Trophoblast cell (in vitro differentiated cells and primary cell): ENCODE results near the gene IPO11.
A peak's percentile ranks its signal among the peaks of the same experiment; 100 is the strongest.

ENCODE experiments used
- DNase-seq, 2 donors: peaks; one replicate each; pipeline ENCODE4 v3.0.0-alpha.2; 2016
- H2AFZ ChIP-seq: 2 replicates; pipeline ENCODE4 v1.6.1; 2013; ENCODE audit warnings: low read length, moderate library complexity, mild to moderate bottlenecking; ENCODE audit not compliant: insufficient read depth, poor library complexity
- H2AK5ac ChIP-seq: 2 replicates; pipeline ENCODE4 v1.6.1; 2013; ENCODE audit warnings: mild to moderate bottlenecking, low read length
- H2BK120ac ChIP-seq: 2 replicates; pipeline ENCODE4 v1.6.1; 2013; ENCODE audit warnings: low read length, mild to moderate bottlenecking, moderate library complexity; ENCODE audit not compliant: insufficient read depth, poor library complexity
- H2BK12ac ChIP-seq: 2 replicates; pipeline ENCODE4 v1.6.1; 2013; ENCODE audit warnings: mild to moderate bottlenecking, low read length, moderate library complexity
- H2BK5ac ChIP-seq: 2 replicates; pipeline ENCODE4 v1.6.1; 2013; ENCODE audit warnings: low read length, low read depth, moderate library complexity, mild to moderate bottlenecking; ENCODE audit not compliant: poor library complexity
- H3K14ac ChIP-seq: 2 replicates; pipeline ENCODE4 v1.6.1; 2013; ENCODE audit warnings: mild to moderate bottlenecking, low read length
- H3K18ac ChIP-seq: 2 replicates; pipeline ENCODE4 v1.6.1; 2013; ENCODE audit warnings: mild to moderate bottlenecking, low read length
- H3K23ac ChIP-seq: 2 replicates; pipeline ENCODE4 v1.6.1; 2013; ENCODE audit warnings: low read length
- H3K27ac ChIP-seq: 2 replicates; pipeline ENCODE4 v1.5.1; 2013; ENCODE audit warnings: low read depth, mild to moderate bottlenecking, inconsistent platforms, low read length, moderate library complexity
- H3K27me3 ChIP-seq: 2 replicates; pipeline ENCODE4 v1.6.1; 2013; ENCODE audit warnings: inconsistent platforms, mild to moderate bottlenecking, low read length, moderate library complexity; ENCODE audit not compliant: insufficient read depth
- H3K36me3 ChIP-seq, 2 experiments: 1 replicate in 1 of 2; 2 replicates in 1 of 2; pipeline ENCODE4 v1.6.1; 2013; ENCODE audit warnings: low read length in 2 of 2, mild to moderate bottlenecking in 2 of 2, moderate library complexity in 1 of 2; ENCODE audit not compliant: insufficient read depth in 2 of 2, control insufficient read depth in 1 of 2
- H3K4ac ChIP-seq: 2 replicates; pipeline ENCODE4 v1.6.1; 2013; ENCODE audit warnings: low read depth, mild to moderate bottlenecking, low read length, moderate library complexity
- H3K4me1 ChIP-seq, 2 experiments: 1 replicate in 1 of 2; 2 replicates in 1 of 2; pipeline ENCODE4 v1.6.1; 2013; ENCODE audit warnings: low read length in 2 of 2, mild to moderate bottlenecking in 2 of 2, moderate library complexity in 1 of 2; ENCODE audit not compliant: insufficient read depth in 2 of 2, control insufficient read depth in 1 of 2
- H3K4me2 ChIP-seq: 2 replicates; pipeline ENCODE4 v1.6.1; 2013; ENCODE audit warnings: inconsistent platforms, mild to moderate bottlenecking, low read length, moderate library complexity
- H3K4me3 ChIP-seq: 2 replicates; pipeline ENCODE4 v1.5.1; 2013; ENCODE audit warnings: mild to moderate bottlenecking, low read depth, low read length, inconsistent platforms
- H3K79me1 ChIP-seq: one replicate; pipeline ENCODE4 v1.6.1; 2013; ENCODE audit warnings: low read length
- H3K79me2 ChIP-seq: 2 replicates; pipeline ENCODE4 v1.6.1; 2013; ENCODE audit warnings: low read length, mild to moderate bottlenecking; ENCODE audit not compliant: control insufficient read depth, insufficient read depth, poor library complexity
- H3K9ac ChIP-seq: 2 replicates; pipeline ENCODE4 v1.6.1; 2013; ENCODE audit warnings: mild to moderate bottlenecking, low read length
- H3K9me3 ChIP-seq: 2 replicates; pipeline ENCODE4 v1.6.1; 2013; ENCODE audit warnings: low read depth, mild to moderate bottlenecking, control low read depth, inconsistent platforms, low read length; ENCODE audit not compliant: insufficient read depth
- H4K12ac ChIP-seq: 2 replicates; pipeline ENCODE4 v1.6.1; 2013; ENCODE audit warnings: low read depth, mild to moderate bottlenecking, low read length, moderate library complexity
- H4K8ac ChIP-seq: 2 replicates; pipeline ENCODE4 v1.6.1; 2013; ENCODE audit warnings: low read depth, mild to moderate bottlenecking, low read length, moderate library complexity
- H4K91ac ChIP-seq: one replicate; pipeline ENCODE4 v1.6.1; 2013; ENCODE audit warnings: low read depth, mild to moderate bottlenecking, low read length, moderate library complexity
- WGBS: extraction: QIAGEN DNeasy Blood & Tissue Kit; methylation state at CpG from one replicate; pipeline ENCODE4 v1.1.7; 2013; ENCODE audit warnings: missing lambda C conversion rate; ENCODE audit not compliant: insufficient read length, insufficient coverage; ENCODE audit errors: extremely low coverage; 5-methylcytosine and 5-hydroxymethylcytosine counted together

IPO11 gene

GRCh38 chr5:62603934-62604333, 191.4 kb downstream of the IPO11 start:
- H3K4ac ChIP-seq, result no peak overlapping the region
- no peak overlapping the region for H2AFZ ChIP-seq
- H3K4me3 ChIP-seq, result no peak overlapping the region
- H2AK5ac ChIP-seq, result no peak overlapping the region
- H3K27ac ChIP-seq, result no peak overlapping the region
- no peak overlapping the region for H3K4me2 ChIP-seq
- H2BK5ac ChIP-seq, result no peak overlapping the region
- WGBS, result no CpG with 5 or more reads among the region's 5 CpGs
- no peak overlapping the region for H2BK12ac ChIP-seq
- H3K79me1 ChIP-seq, result no peaks in the 10 kb centered on the region
- H3K9me3 ChIP-seq, result no peaks in the 10 kb centered on the region
- no peak overlapping the region for H4K8ac ChIP-seq
- H3K23ac ChIP-seq, result no peak overlapping the region
- no peak overlapping the region for H2BK120ac ChIP-seq
- H3K14ac ChIP-seq, result no peak overlapping the region
- H3K36me3 ChIP-seq, result no peaks in the 10 kb centered on the region
- H3K27me3 ChIP-seq, result no peaks in the 10 kb centered on the region
- no peaks in the 10 kb centered on the region for H3K79me2 ChIP-seq
- no peaks in the 10 kb centered on the region for H3K4me1 ChIP-seq
- peak; percentile 8 to 65 for DNase-seq
- H4K91ac ChIP-seq, result no peak overlapping the region
- H3K9ac ChIP-seq, result no peak overlapping the region
- H3K18ac ChIP-seq, result no peak overlapping the region
- H4K12ac ChIP-seq, result no peak overlapping the region

- Histone ChIP-seq H3K18ac (no peak overlapping the region), H3K14ac (no peak overlapping the region), H4K91ac (no peak overlapping the region), H3K23ac (no peak overlapping the region), H4K8ac (no peak overlapping the region), H2AK5ac (no peak overlapping the region), H3K27ac (no peak overlapping the region), H3K9me3 (no peaks in the 10 kb centered on the region), H3K79me2 (no peaks in the 10 kb centered on the region), H3K9ac (no peak overlapping the region), H4K12ac (no peak overlapping the region), H3K4me2 (no peak overlapping the region), H3K4ac (no peak overlapping the region), H2BK12ac (no peak overlapping the region), H3K79me1 (no peaks in the 10 kb centered on the region), H3K36me3 (no peaks in the 10 kb centered on the region), H2BK5ac (no peak overlapping the region), H3K4me3 (no peak overlapping the region), H2BK120ac (no peak overlapping the region), H3K27me3 (no peaks in the 10 kb centered on the region), H3K4me1 (no peaks in the 10 kb centered on the region), H2AFZ (no peak overlapping the region)
- WGBS, result no CpG with 5 or more reads among the region's 4 CpGs
- DNase-seq, result no peak
These were observed 193.1 kb downstream of the IPO11 start for GRCh38 chr5:62605638-62606037.

- no peak overlapping the region for H3K27ac ChIP-seq
- WGBS, result no CpG with 5 or more reads among the region's 1 CpG
- DNase-seq, result peak in 1 of 2 donors; percentile 42
- no peak overlapping the region for H2BK120ac ChIP-seq
- H2BK5ac ChIP-seq, result no peak overlapping the region
- H2BK12ac ChIP-seq, result no peak overlapping the region
- H3K14ac ChIP-seq, result no peak overlapping the region
- H4K8ac ChIP-seq, result no peak overlapping the region
- H3K27me3 ChIP-seq, result no peaks in the 10 kb centered on the region
- no peak overlapping the region for H3K4ac ChIP-seq
- no peaks in the 10 kb centered on the region for H3K9me3 ChIP-seq
- no peak overlapping the region for H2AK5ac ChIP-seq
- no peaks in the 10 kb centered on the region for H3K4me1 ChIP-seq
- H3K18ac ChIP-seq, result no peak overlapping the region
- no peak overlapping the region for H4K91ac ChIP-seq
- H3K4me2 ChIP-seq, result no peak overlapping the region
- no peak overlapping the region for H3K23ac ChIP-seq
- no peak overlapping the region for H3K4me3 ChIP-seq
- H2AFZ ChIP-seq, result no peak overlapping the region
- no peak overlapping the region for H4K12ac ChIP-seq
- no peaks in the 10 kb centered on the region for H3K36me3 ChIP-seq
- no peaks in the 10 kb centered on the region for H3K79me1 ChIP-seq
- no peak overlapping the region for H3K9ac ChIP-seq
- H3K79me2 ChIP-seq, result no peaks in the 10 kb centered on the region
These were observed 194.3 kb downstream of the IPO11 start for GRCh38 chr5:62606878-62607277.

- Histone ChIP-seq H3K79me1 (no peaks in the 10 kb centered on the region), H2BK12ac (no peak overlapping the region), H2BK120ac (no peak overlapping the region), H3K4me2 (no peak overlapping the region), H3K4me1 (no peaks in the 10 kb centered on the region), H3K36me3 (no peaks in the 10 kb centered on the region), H2BK5ac (no peak overlapping the region), H4K12ac (no peak overlapping the region), H4K91ac (no peak overlapping the region), H2AK5ac (no peak overlapping the region), H3K79me2 (no peaks in the 10 kb centered on the region), H3K4me3 (no peak overlapping the region), H3K18ac (no peak overlapping the region), H2AFZ (no peak overlapping the region), H3K27me3 (no peaks in the 10 kb centered on the region), H3K14ac (no peak overlapping the region), H3K27ac (no peak overlapping the region), H3K4ac (no peak overlapping the region), H3K9me3 (no peaks in the 10 kb centered on the region), H3K9ac (no peak overlapping the region), H4K8ac (no peak overlapping the region), H3K23ac (no peak overlapping the region)
- DNase-seq, result no peak
- WGBS, result no CpG with 5 or more reads among the region's 4 CpGs
These were observed 195.1 kb downstream of the IPO11 start for GRCh38 chr5:62607615-62608014.
